PFSK-1 (cell line): Measurements from ENCODE around the gene CSKMT.
A peak's percentile ranks its signal among the peaks of the same experiment; 100 is the strongest.

ENCODE experiments used
- FOXP2 ChIP-seq: optimal IDR thresholded peaks from 2 replicates; pipeline ENCODE3; 2011; ENCODE audit warnings: borderline replicate concordance, control low read depth, inconsistent platforms; ENCODE audit not compliant: insufficient read depth; ENCODE audit errors: extremely low read length, extremely low read depth
- POLR2AphosphoS5 ChIP-seq: IDR thresholded peaks from 2 replicates; pipeline ENCODE4 v1.6.1; 2012; ENCODE audit warnings: low read depth, mild to moderate bottlenecking, control low read depth, low read length, moderate library complexity
- REST ChIP-seq, 2 experiments: IDR thresholded peaks; 2 replicates each; pipeline versions ENCODE4 v1.6.1 to v1.8.0; 2011 to 2012; ENCODE audit warnings: low read depth in 2 of 2, low read length in 2 of 2, control low read depth in 1 of 2, inconsistent platforms in 1 of 2, mild to moderate bottlenecking in 1 of 2, moderate library complexity in 1 of 2; ENCODE audit not compliant: insufficient read depth in 1 of 2
- SIN3A ChIP-seq: IDR thresholded peaks from 2 replicates; pipeline ENCODE4 v1.6.1; 2012; ENCODE audit warnings: mild to moderate bottlenecking, low read length, moderate library complexity, borderline replicate concordance; ENCODE audit not compliant: insufficient read depth
- TAF1 ChIP-seq: IDR thresholded peaks from 2 replicates; pipeline ENCODE4 v1.6.1; 2012; ENCODE audit warnings: low read length, control low read depth, borderline replicate concordance; ENCODE audit not compliant: insufficient read depth

Gene CSKMT

GRCh38 chr11:62708392-62708791 is 43.3 kb downstream of the CSKMT start:
- TF ChIP-seq TAF1 (no peak), SIN3A (no peak), REST (IDR thresholded peaks at IDR 0.05; ENCODE audit: insufficient read depth in 1 of 2, low read depth in 2 of 2, low read length in 2 of 2) (no peak), POLR2AphosphoS5 (no peak; the same call in none of the 2 replicates), FOXP2 (no peak)

DNA sequence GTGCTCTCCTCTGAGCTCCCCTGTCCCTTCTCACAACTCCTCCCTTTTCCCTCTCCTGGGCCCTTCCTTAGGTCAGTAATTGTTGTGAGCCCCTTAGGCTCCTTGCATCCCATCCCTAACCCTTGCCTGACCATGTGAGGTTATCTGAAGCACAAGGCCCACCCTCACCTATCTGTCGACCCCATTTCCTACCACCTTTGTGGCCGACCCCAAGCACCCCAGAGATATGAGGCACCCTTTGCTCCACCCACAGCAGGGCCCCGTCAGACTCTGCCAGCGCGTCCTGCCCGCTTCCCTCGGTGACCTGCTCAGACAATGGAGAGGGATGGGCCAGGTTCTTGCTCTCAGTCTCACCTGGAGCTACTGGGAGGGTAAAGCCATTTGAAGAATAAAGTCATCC is 43.7 kb downstream of the CSKMT start:
- TF ChIP-seq TAF1, result no peak
- TF ChIP-seq SIN3A, result no peak
- TF ChIP-seq FOXP2, result no peak
- no peak for TF ChIP-seq REST (IDR thresholded peaks at IDR 0.05; ENCODE audit: insufficient read depth in 1 of 2, low read depth in 2 of 2, low read length in 2 of 2)
- TF ChIP-seq POLR2AphosphoS5, result no peak; the same call in 1 of the 2 replicates

- peak; percentile 73 for TF ChIP-seq POLR2AphosphoS5
- peak; percentile 27 for TF ChIP-seq FOXP2
- TF ChIP-seq SIN3A, result no peak
- TF ChIP-seq REST (IDR thresholded peaks at IDR 0.05; ENCODE audit: insufficient read depth in 1 of 2, low read depth in 2 of 2, low read length in 2 of 2), result no peak
- TF ChIP-seq TAF1, result peak; percentile 50; the same call in 1 of the 2 replicates
Measured at GRCh38 chr11:62709247-62710000, 44.3 kb downstream of the CSKMT start.

DNA sequence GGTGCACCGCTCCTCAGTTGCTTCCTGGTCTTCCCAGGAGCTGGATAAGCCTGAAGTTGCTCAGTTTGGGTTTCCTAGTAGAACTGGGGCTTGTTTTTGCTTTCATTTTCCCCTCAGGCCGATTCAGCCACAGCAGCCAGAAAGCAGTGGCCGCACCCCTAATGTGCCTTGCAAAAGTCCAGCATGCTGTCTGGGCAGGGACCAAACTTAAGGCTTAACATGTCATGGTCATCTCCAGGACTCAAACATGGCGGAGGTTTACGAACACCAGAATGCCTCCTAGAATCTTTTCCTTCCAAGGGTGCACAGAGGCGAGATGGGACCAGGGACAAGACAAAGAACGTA is 44.9 kb downstream of the CSKMT start:
- TF ChIP-seq SIN3A (no peak), TAF1 (no peak), POLR2AphosphoS5 (no peak), REST (IDR thresholded peaks at IDR 0.05; ENCODE audit: insufficient read depth in 1 of 2, low read depth in 2 of 2, low read length in 2 of 2) (no peak), FOXP2 (no peak)

GRCh38 chr11:62712276-62712812 is 47.2 kb downstream of the CSKMT start:
- TF ChIP-seq TAF1 (no peak), POLR2AphosphoS5 (no peak), REST (IDR thresholded peaks at IDR 0.05; ENCODE audit: insufficient read depth in 1 of 2, low read depth in 2 of 2, low read length in 2 of 2) (no peak), SIN3A (no peak), FOXP2 (no peak)
